OCI-LY3 (cell line): ENCODE results near the gene MCM3AP.

Experiments
- H2AFZ ChIP-seq: fragments of 200-600, 300-600 bp; shearing (Covaris generic); 2 replicates; pipeline ENCODE4 v1.6.0; 2014; ENCODE audit warnings: antibody characterized with exemption, low read depth, low read length
- H3K27ac ChIP-seq: fragments of 200-600, 300-600 bp; sonication (generic); 2 replicates; pipeline ENCODE4 v1.5.1; 2014; ENCODE audit warnings: mild to moderate bottlenecking, low read length, moderate library complexity, mixed read lengths
- H3K27me3 ChIP-seq: fragments of 200-600, 300-600 bp; sonication (generic); 2 replicates; pipeline ENCODE4 v1.6.1; 2014; ENCODE audit warnings: low read depth, low read length, mixed read lengths
- H3K36me3 ChIP-seq: fragments of 200-600, 300-600 bp; sonication (generic); replicated peaks from 2 replicates; pipeline ENCODE3; 2014; ENCODE audit warnings: low read depth, low read length, mixed read lengths
- H3K4me1 ChIP-seq: fragments of 300-600, 200-600 bp; sonication (generic); 2 replicates; pipeline ENCODE4 v1.6.1; 2014; ENCODE audit warnings: low read length, mixed read lengths
- H3K4me2 ChIP-seq: fragments of 200-600, 300-600 bp; sonication (generic); 2 replicates; pipeline ENCODE4 v1.6.1; 2014; ENCODE audit warnings: low read length, mixed read lengths
- H3K4me3 ChIP-seq: fragments of 300-600, 200-600 bp; sonication (generic); 2 replicates; pipeline ENCODE4 v1.5.1; 2014; ENCODE audit warnings: antibody characterized with exemption, mild to moderate bottlenecking, low read length, moderate library complexity
- H3K79me2 ChIP-seq: fragments of 300-600, 200-600 bp; shearing (Covaris generic); 2 replicates; pipeline ENCODE4 v1.6.1; 2014; ENCODE audit warnings: mild to moderate bottlenecking, low read length, mixed read lengths
- H3K9ac ChIP-seq: fragments of 300-600, 200-600 bp; shearing (Covaris generic); 2 replicates; pipeline ENCODE4 v1.6.0; 2014; ENCODE audit warnings: mild to moderate bottlenecking, low read length, moderate library complexity
- H3K9me3 ChIP-seq: fragments of 200-600, 300-600 bp; shearing (Covaris generic); 2 replicates; pipeline ENCODE4 v1.6.1; 2014; ENCODE audit warnings: low read length, mixed read lengths; ENCODE audit not compliant: insufficient read depth
- H4K20me1 ChIP-seq: fragments of 200-600, 300-600 bp; sonication (generic); 2 replicates; pipeline ENCODE4 v1.6.1; 2016; ENCODE audit warnings: low read length, mixed read lengths; ENCODE audit not compliant: insufficient read depth
- EZH2phosphoT487 ChIP-seq: fragments of 200-600 bp; shearing (Covaris generic); IDR thresholded peaks from 2 replicates; pipeline ENCODE4 v1.6.1; 2018; ENCODE audit warnings: antibody characterized with exemption, mixed run types, low read depth
- TF ChIP-seq, protein P1 (sequence below): fragments of 200-600, 300-600 bp; sonication (generic); IDR thresholded peaks from 2 replicates; pipeline ENCODE4 v1.5.1; 2014; ENCODE audit warnings: antibody characterized with exemption, low read length, low read depth

MCM3AP gene

DNA sequence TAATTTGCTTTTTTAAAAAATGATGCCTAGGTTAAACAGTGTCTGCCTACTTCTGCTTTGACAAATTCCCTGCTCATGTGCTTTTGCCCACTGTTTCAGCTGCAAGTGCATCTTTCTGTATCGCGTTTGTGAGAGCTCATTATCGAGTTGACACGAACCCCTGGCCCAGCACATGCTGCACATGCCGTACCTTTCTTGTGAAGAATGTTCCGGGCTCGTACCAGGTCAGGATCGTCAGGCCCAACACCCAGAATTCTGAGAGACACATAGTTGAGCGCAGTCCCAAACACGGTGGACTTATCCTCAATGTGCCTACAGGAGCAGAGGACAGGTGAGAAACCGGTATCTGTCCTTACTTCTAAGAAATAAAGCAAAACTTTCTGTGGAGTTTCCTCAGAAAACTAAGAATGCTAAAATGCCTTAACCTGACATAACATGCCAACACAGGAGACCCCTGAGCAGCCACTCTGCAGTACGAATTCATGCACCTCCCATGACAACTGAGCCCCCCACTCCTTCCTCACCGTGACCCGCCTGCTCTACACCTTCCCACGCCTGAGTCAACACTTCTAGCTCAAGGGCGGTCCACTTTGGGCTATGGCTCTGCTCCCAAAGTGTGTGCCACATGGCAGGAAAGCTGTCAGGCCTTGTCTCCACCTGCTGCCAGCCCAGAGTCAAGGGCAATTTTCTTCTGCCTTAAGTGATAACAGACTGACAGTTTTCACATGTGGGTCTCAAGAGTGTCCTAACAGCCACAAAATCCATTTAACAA lies 63.6 kb downstream of the MCM3AP start:
- H3K36me3 ChIP-seq: peaks cover 28% of the 10 kb centered on the region
- no peak overlapping the region for H3K27ac ChIP-seq
- no peaks in the 10 kb centered on the region for H3K9me3 ChIP-seq
- TF ChIP-seq, protein P1, sequence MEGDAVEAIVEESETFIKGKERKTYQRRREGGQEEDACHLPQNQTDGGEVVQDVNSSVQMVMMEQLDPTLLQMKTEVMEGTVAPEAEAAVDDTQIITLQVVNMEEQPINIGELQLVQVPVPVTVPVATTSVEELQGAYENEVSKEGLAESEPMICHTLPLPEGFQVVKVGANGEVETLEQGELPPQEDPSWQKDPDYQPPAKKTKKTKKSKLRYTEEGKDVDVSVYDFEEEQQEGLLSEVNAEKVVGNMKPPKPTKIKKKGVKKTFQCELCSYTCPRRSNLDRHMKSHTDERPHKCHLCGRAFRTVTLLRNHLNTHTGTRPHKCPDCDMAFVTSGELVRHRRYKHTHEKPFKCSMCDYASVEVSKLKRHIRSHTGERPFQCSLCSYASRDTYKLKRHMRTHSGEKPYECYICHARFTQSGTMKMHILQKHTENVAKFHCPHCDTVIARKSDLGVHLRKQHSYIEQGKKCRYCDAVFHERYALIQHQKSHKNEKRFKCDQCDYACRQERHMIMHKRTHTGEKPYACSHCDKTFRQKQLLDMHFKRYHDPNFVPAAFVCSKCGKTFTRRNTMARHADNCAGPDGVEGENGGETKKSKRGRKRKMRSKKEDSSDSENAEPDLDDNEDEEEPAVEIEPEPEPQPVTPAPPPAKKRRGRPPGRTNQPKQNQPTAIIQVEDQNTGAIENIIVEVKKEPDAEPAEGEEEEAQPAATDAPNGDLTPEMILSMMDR: no peak
- TF ChIP-seq EZH2phosphoT487: no peak
- no peak overlapping the region for H3K4me2 ChIP-seq
- H3K27me3 ChIP-seq: no peaks in the 10 kb centered on the region
- no peak overlapping the region for H3K9ac ChIP-seq
- no peak overlapping the region for H2AFZ ChIP-seq
- H3K4me3 ChIP-seq: no peak overlapping the region
- H3K79me2 ChIP-seq: peaks cover 80% of the 10 kb centered on the region
- H3K4me1 ChIP-seq: peaks cover 15% of the 10 kb centered on the region
- peaks cover 42% of the 10 kb centered on the region for H4K20me1 ChIP-seq

DNA sequence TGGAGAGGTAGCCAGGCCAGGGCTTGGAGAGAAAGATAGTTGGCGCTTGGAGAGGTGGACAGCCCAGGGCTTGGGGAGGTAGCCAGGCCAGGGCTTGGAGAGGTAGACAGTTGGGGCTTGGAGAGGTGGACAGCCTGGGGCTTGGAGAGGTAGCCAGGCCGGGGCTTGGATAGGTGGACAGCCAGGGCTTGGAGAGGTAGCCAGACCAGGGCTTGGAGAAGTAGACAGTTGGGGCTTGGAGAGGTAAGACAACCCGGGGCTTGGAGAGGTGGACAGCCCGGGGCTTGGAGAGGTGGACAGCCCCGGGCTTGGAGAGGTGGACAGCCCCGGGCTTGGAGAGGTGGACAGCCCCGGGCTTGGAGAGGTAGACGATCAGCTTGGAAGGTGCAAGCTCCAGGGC lies 64.6 kb downstream of the MCM3AP start:
- Histone ChIP-seq H3K4me3 (no peak overlapping the region), H3K36me3 (peaks cover 23% of the 10 kb centered on the region), H2AFZ (no peak overlapping the region), H3K27me3 (no peaks in the 10 kb centered on the region), H4K20me1 (peaks cover 37% of the 10 kb centered on the region), H3K27ac (no peak overlapping the region), H3K9ac (no peak overlapping the region), H3K4me2 (no peak overlapping the region), H3K9me3 (no peaks in the 10 kb centered on the region), H3K79me2 (peaks cover 72% of the 10 kb centered on the region), H3K4me1 (peaks cover 5% of the 10 kb centered on the region)
- TF ChIP-seq, protein P1: no peak
- TF ChIP-seq EZH2phosphoT487: no peak

DNA sequence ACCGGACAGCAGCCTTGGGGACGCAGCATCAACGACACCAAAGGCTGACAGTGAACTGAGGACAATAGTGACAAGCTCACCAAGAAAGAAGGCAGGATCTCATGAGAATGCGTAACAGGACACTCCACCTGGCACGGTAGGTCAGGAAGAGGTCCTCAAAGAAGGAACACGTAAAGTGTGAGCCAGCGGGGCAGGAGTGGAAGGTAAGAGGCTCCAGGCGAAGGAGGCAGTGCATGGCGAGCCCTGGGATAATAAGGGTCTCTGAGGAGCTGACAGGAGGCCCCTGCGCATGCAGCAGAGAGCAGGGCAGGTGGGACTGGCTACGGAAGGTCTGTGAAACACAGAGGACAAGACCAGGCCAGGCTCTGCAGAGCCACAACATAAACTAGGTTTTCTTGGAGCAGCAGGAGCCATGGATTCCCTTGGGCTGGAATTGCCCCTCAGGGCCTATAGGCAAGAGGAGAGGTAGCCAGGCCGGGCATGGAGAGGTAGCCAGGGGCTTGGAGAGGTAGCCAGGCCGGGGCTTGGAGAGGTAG lies 65.1 kb downstream of the MCM3AP start:
- Histone ChIP-seq H3K36me3 (peaks cover 23% of the 10 kb centered on the region), H3K9me3 (no peaks in the 10 kb centered on the region), H3K27ac (no peak overlapping the region), H3K9ac (no peak overlapping the region), H4K20me1 (peaks cover 34% of the 10 kb centered on the region), H3K79me2 (peaks cover 67% of the 10 kb centered on the region), H3K4me3 (no peak overlapping the region), H2AFZ (no peak overlapping the region), H3K4me2 (no peak overlapping the region), H3K27me3 (no peaks in the 10 kb centered on the region), H3K4me1 (0 out of 2 replicates have a peak, but pooled peaks cover 1% of the 10 kb centered on the region)
- no peak for TF ChIP-seq EZH2phosphoT487
- TF ChIP-seq, protein P1: no peak

DNA sequence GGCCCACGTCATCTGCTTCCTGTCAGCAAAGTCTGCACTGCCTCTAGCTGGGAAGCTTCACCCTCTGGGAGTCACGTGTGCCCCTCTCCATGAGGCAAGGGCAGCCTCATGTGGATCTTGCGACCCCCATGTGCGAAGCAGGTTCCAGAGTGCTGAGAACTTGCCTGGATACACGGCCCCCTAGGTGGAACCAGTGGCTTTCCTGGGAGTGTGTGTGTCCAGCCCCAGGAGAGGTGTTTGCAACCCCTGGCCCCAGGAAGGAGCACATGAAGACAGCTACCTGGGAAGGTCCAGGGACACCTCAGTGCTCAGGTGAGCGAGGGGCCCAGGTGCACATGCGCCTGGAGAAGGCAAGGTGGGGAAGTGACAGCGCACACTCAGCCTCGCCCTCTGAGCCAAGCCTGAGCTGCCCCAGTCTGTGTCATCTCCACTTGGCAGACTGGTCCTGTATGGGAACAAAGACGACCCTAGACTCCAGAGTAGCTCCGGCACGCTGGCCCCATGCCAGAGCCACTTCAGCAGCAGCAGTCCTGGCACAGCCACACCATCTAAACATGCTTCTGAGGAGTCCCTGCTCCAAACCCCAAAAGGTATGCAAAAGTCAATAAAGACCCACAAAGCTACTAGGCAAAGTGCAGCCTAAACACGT lies 65.7 kb downstream of the MCM3AP start:
- no peak overlapping the region for H3K9ac ChIP-seq
- no peak overlapping the region for H2AFZ ChIP-seq
- TF ChIP-seq, protein P1: no peak
- no peak for TF ChIP-seq EZH2phosphoT487
- no peak overlapping the region for H3K4me3 ChIP-seq
- H3K36me3 ChIP-seq: peaks cover 23% of the 10 kb centered on the region
- peaks cover 33% of the 10 kb centered on the region for H4K20me1 ChIP-seq
- no peaks in the 10 kb centered on the region for H3K4me1 ChIP-seq
- H3K27ac ChIP-seq: no peak overlapping the region
- no peaks in the 10 kb centered on the region for H3K9me3 ChIP-seq
- peaks cover 61% of the 10 kb centered on the region for H3K79me2 ChIP-seq
- no peaks in the 10 kb centered on the region for H3K27me3 ChIP-seq
- no peak overlapping the region for H3K4me2 ChIP-seq
